A549 (cell line): ENCODE data around the gene MOCOS. TPM values are rescaled to one million over a fixed set of nuclear protein-coding genes. Genes with fewer than 3 reads are reported as not detected.

Experiments used
- ATAC-seq, 2 experiments: fragments of 200-7000 bp in 1 of 2; fragments of >200 bp in 1 of 2; cut with Nextera tagmentation in 1 of 2; cut with Tn5 transposase in 1 of 2; 3 replicates each; pipeline versions ENCODE4 v1.8.0 to v1.9.1; 2018 to 2020; ENCODE audit warnings: mild to moderate bottlenecking in 1 of 2, moderate library complexity in 1 of 2
- CTCF ChIA-PET: fragments of 300-600 bp; sonication (Branson Sonifier 250); formaldehyde crosslinking; extraction: SDS; loops from one replicate; lab custom pipeline; 2021; ENCODE audit warnings: antibody characterized with exemption, inconsistent platforms; lab: Yijun Ruan, JAX
- POLR2A ChIA-PET: fragments of 350-600 bp; formaldehyde crosslinking; extraction: SDS; loops from one replicate; lab custom pipeline; 2021; ENCODE audit warnings: antibody characterized with exemption, inconsistent platforms; lab: Yijun Ruan, JAX
- DNase-seq, 2 experiments: peaks; one replicate each; pipeline versions ENCODE4 v3.0.0 to v3.0.0-alpha.2; 2011 to 2016; ENCODE audit warnings: low read depth in 1 of 2, low spot score in 1 of 2
- FAIRE-seq: peaks from 2 replicates; lab custom pipeline; 2011; peaks lifted over from hg19 to GRCh38; lab: Jason Lieb, UNC
- H3K27ac ChIP-seq, 2 experiments: fragments of >200 bp; sonication (Bioruptor Twin); formaldehyde crosslinking; 3 replicates each; pipeline ENCODE4 v1.5.1; 2016 to 2017
- H3K4me1 ChIP-seq: fragments of >200 bp; sonication (Bioruptor Twin); formaldehyde crosslinking; 3 replicates; pipeline ENCODE4 v1.6.1; 2016
- H3K4me2 ChIP-seq: fragments of >200 bp; sonication (Bioruptor Twin); formaldehyde crosslinking; 3 replicates; pipeline ENCODE4 v1.6.1; 2016
- H3K4me3 ChIP-seq: fragments of >200 bp; sonication (Bioruptor Twin); formaldehyde crosslinking; 3 replicates; pipeline ENCODE4 v1.5.1; 2016
- H3K9me3 ChIP-seq: fragments of >200 bp; sonication (Bioruptor Twin); formaldehyde crosslinking; 3 replicates; pipeline ENCODE4 v1.6.1; 2016
- FOXS1 ChIP-seq: fragments of 250-450 bp; sonication (Bioruptor Pico); IDR thresholded peaks from 2 replicates; pipeline ENCODE4 v1.5.0; 2020; ENCODE audit warnings: mild to moderate bottlenecking, moderate library complexity
- HOXA7 ChIP-seq: fragments of 250-450 bp; sonication (Bioruptor Pico); IDR thresholded peaks from 2 replicates; pipeline ENCODE4 v1.5.0; 2020; ENCODE audit warnings: mild to moderate bottlenecking, moderate library complexity
- JUN ChIP-seq, 2 experiments: fragments of >200 bp; sonication (Bioruptor Twin); formaldehyde crosslinking; IDR thresholded peaks; 2 replicates in 1 of 2; 3 replicates in 1 of 2; pipeline ENCODE4 v1.6.1; 2016 to 2017
- KDM5A ChIP-seq: fragments of 200-600 bp; sonication (generic); IDR thresholded peaks from 2 replicates; pipeline ENCODE4 v1.6.1; 2016; ENCODE audit warnings: antibody characterized with exemption, mild to moderate bottlenecking
- NFE2L2 ChIP-seq: fragments of 150-350 bp; conservative IDR thresholded peaks from 2 replicates; pipeline ENCODE4 v1.6.1; 2014; ENCODE audit warnings: low read length
- PHF8 ChIP-seq: fragments of 200-600 bp; sonication (generic); IDR thresholded peaks from 2 replicates; pipeline ENCODE4 v1.6.1; 2016; ENCODE audit warnings: low read depth, mild to moderate bottlenecking, antibody characterized with exemption, moderate library complexity, borderline replicate concordance
- POLR2A ChIP-seq: IDR thresholded peaks from 2 replicates; pipeline ENCODE4 v1.6.1; 2012; ENCODE audit warnings: mild to moderate bottlenecking, low read length
- RAD21 ChIP-seq, 2 experiments: fragments of >200 bp in 1 of 2; sonication (Bioruptor Twin) in 1 of 2; formaldehyde crosslinking in 1 of 2; IDR thresholded peaks in 1 of 2; conservative IDR thresholded peaks in 1 of 2; 2 replicates in 1 of 2; 3 replicates in 1 of 2; pipeline ENCODE4 v1.6.1; 2012 to 2018; ENCODE audit warnings: inconsistent platforms in 1 of 2
- SMC3 ChIP-seq: fragments of >200 bp; sonication (Bioruptor Twin); formaldehyde crosslinking; IDR thresholded peaks from 3 replicates; pipeline ENCODE4 v1.6.1; 2018; ENCODE audit warnings: inconsistent platforms
- TFCP2L1 ChIP-seq: fragments of 250-450 bp; sonication (Bioruptor Pico); IDR thresholded peaks from 2 replicates; pipeline ENCODE4 v1.5.0; 2021; ENCODE audit warnings: mild to moderate bottlenecking
- WGBS: methylation state at CpG from one replicate; pipeline ENCODE4 v1.1.6; 2017; ENCODE audit errors: missing lambda C conversion rate; 5-methylcytosine and 5-hydroxymethylcytosine counted together
- polyA minus RNA-seq: library from RNA; depleted of rRNA, polyadenylated mRNA; stranded (reverse); fragments of >200 nt; gene quantifications from 2 replicates; pipeline ENCODE4 v1.2.3, GENCODE V29; 2011; rRNA and poly(A)+ RNA removed
- polyA plus RNA-seq, 4 experiments: library from polyadenylated mRNA; depleted of rRNA in 3 of 4; stranded (reverse); fragments of >200 nt; fragmentation: RNase III in 1 of 4; extraction: RNeasy Plus Mini Kit Qiagen cat#74134 plus additional on column Dnase treatment in 1 of 4; gene quantifications; 2 replicates in 3 of 4; 3 replicates in 1 of 4; pipeline ENCODE4 v1.2.3, GENCODE V29; 2011 to 2017
- TF ChIP-seq, protein P1 (sequence below): IDR thresholded peaks from 2 replicates; pipeline ENCODE4 v1.6.1; 2012
- TF ChIP-seq, protein P2 (sequence below): fragments of 150-350 bp; IDR thresholded peaks from 2 replicates; pipeline ENCODE4 v1.6.1; 2014; ENCODE audit warnings: low read depth, mild to moderate bottlenecking, low read length
- TF ChIP-seq, protein P3 (sequence below): fragments of 250-450 bp; sonication (Bioruptor Pico); IDR thresholded peaks from 2 replicates; pipeline ENCODE4 v1.5.0; 2020; ENCODE audit warnings: low read depth, mild to moderate bottlenecking, moderate library complexity
- TF ChIP-seq, protein P4 (sequence below): fragments of >200 bp; sonication (Bioruptor Twin); formaldehyde crosslinking; IDR thresholded peaks from 3 replicates; pipeline ENCODE4 v1.6.1; 2016
- TF ChIP-seq, protein P5 (sequence below): fragments of 250-450 bp; sonication (Bioruptor Pico); IDR thresholded peaks from 2 replicates; pipeline ENCODE4 v1.5.0; 2021; ENCODE audit warnings: mild to moderate bottlenecking, moderate library complexity, borderline replicate concordance
- TF ChIP-seq, protein P6 (sequence below): IDR thresholded peaks from 2 replicates; pipeline ENCODE4 v1.6.1; 2012; ENCODE audit warnings: low read depth, borderline replicate concordance

Gene MOCOS, protein sequence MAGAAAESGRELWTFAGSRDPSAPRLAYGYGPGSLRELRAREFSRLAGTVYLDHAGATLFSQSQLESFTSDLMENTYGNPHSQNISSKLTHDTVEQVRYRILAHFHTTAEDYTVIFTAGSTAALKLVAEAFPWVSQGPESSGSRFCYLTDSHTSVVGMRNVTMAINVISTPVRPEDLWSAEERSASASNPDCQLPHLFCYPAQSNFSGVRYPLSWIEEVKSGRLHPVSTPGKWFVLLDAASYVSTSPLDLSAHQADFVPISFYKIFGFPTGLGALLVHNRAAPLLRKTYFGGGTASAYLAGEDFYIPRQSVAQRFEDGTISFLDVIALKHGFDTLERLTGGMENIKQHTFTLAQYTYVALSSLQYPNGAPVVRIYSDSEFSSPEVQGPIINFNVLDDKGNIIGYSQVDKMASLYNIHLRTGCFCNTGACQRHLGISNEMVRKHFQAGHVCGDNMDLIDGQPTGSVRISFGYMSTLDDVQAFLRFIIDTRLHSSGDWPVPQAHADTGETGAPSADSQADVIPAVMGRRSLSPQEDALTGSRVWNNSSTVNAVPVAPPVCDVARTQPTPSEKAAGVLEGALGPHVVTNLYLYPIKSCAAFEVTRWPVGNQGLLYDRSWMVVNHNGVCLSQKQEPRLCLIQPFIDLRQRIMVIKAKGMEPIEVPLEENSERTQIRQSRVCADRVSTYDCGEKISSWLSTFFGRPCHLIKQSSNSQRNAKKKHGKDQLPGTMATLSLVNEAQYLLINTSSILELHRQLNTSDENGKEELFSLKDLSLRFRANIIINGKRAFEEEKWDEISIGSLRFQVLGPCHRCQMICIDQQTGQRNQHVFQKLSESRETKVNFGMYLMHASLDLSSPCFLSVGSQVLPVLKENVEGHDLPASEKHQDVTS
- polyA plus RNA-seq (2011; rRNA removed) (7.1 and 8.1 TPM in 2 replicates), polyA plus RNA-seq (2017; fragmentation: RNase III; extraction: RNeasy Plus Mini Kit Qiagen cat#74134 plus additional on column Dnase treatment) (2.7 to 3.3 TPM (median 3.2 TPM) in 3 replicates), polyA minus RNA-seq (13.2 and 14.1 TPM in 2 replicates)
- 1.9 and 2.6 TPM in 2 replicates for polyA plus RNA-seq (2012; cell fraction: cytosol; rRNA removed)
- 2.6 and 3.0 TPM in 2 replicates for polyA plus RNA-seq (2012; cell fraction: nucleus; rRNA removed)

DNA sequence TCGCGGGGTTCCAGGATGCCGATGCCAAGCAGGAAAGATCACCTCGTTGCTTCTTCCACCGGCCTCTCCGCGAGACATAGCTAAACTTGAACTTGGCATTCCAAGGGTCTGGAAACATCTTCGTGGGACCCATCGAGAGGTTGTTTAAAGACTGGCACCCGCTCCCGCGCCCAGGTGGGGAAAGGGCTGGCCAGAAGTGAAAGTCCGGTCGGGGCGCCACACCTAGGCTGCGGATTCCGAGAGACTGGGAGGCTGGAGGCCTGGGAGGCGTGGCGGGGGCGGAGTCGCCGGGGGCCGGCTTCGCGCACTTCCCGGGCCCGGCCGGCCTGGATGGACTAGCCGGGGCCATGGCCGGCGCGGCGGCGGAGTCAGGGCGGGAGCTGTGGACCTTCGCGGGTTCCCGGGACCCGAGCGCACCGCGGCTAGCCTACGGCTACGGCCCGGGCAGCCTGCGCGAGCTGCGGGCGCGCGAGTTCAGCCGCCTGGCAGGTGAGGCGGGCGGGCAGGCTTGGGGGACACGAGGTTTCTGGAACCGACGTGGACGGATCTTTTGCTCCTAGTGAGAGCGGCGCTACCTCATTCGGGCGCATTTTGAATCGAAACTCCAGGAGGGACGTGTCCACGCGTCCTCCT is at the start of gene MOCOS:
MOCOS (plus strand) TSS at position 305 of the 633 bp plus-strand sequence; CDS start at position 348, 43 bp downstream.
- FAIRE-seq (no peak), DNase-seq (peak; percentile 53 to 63), ATAC-seq (peak; percentile 92 to 97)
- Histone ChIP-seq H3K4me2 (peak within 1 kb of the TSS; percentile 89), H3K4me3 (peak within 1 kb of the TSS; percentile 65), H3K9me3 (no peaks in the 10 kb centered on the region), H3K4me1 (peaks cover 11% of the 10 kb centered on the region; the same call in 2 of the 3 replicates), H3K27ac (peak within 1 kb of the TSS; percentile 89 to 95)
- WGBS: 1% methylated on average over 21 of the region's 66 CpGs
- ChIA-PET POLR2A (interaction anchor here (1.3 kb wide), 1 partner anchor 58 kb away, joined by 3 read pairs; the partner anchor contains the start of gene SLC39A6), CTCF (interaction anchor here (1.0 kb wide), 1 partner anchor 119 kb away, joined by 3 read pairs; no protein-coding TSS in a partner anchor)
- peak; percentile 61; the same call in 1 of the 2 replicates for TF ChIP-seq PHF8
- TF ChIP-seq, protein P1, sequence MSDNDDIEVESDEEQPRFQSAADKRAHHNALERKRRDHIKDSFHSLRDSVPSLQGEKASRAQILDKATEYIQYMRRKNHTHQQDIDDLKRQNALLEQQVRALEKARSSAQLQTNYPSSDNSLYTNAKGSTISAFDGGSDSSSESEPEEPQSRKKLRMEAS: peak; percentile 45
- TF ChIP-seq KDM5A: no peak
- peak; percentile 61 for TF ChIP-seq POLR2A
- TF ChIP-seq, protein P2, sequence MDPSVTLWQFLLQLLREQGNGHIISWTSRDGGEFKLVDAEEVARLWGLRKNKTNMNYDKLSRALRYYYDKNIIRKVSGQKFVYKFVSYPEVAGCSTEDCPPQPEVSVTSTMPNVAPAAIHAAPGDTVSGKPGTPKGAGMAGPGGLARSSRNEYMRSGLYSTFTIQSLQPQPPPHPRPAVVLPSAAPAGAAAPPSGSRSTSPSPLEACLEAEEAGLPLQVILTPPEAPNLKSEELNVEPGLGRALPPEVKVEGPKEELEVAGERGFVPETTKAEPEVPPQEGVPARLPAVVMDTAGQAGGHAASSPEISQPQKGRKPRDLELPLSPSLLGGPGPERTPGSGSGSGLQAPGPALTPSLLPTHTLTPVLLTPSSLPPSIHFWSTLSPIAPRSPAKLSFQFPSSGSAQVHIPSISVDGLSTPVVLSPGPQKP: no peak
- TF ChIP-seq JUN (IDR thresholded peaks at IDR 0.05): peak in 1 of 2 experiments; percentile 67; a peak in 2 of 5 replicates
- TF ChIP-seq, all 56 proteins: peak for 4

DNA sequence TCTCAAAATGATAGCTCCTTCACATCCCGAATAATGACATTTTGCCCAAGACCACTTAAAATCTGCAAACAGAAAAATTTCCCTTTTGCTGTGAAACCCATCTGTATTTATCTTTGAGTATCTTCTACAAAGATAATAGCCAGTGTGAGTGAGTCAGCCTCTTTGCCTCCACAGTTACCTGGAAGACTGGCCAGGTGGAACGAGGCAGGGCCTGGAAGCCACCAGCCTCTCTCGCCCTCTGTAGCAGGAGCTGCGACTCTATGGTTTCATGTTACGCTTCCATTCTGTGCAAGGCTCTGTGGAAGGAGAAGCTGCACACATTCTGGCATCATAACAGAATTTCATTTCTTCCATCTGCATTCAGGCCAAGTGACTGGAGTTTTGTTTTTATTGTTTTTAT is 48.1 kb upstream of the MOCOS start:
- Histone ChIP-seq H3K27ac (no peak overlapping the region), H3K4me2 (no peak overlapping the region), H3K4me3 (no peak overlapping the region), H3K9me3 (no peaks in the 10 kb centered on the region), H3K4me1 (no peaks in the 10 kb centered on the region)
- ATAC-seq (no peak), FAIRE-seq (no peak), DNase-seq (no peak)
- TF ChIP-seq SMC3 (no peak), PHF8 (no peak), TFCP2L1 (CRISPR knock-in tag) (no peak), KDM5A (no peak), HOXA7 (CRISPR knock-in tag) (no peak), NFE2L2 (no peak), RAD21 (conservative IDR thresholded peaks at IDR 0.05 in 1 of 2, IDR thresholded peaks at IDR 0.05 in 1 of 2) (no peak), FOXS1 (CRISPR knock-in tag) (no peak)
- TF ChIP-seq, protein P3, sequence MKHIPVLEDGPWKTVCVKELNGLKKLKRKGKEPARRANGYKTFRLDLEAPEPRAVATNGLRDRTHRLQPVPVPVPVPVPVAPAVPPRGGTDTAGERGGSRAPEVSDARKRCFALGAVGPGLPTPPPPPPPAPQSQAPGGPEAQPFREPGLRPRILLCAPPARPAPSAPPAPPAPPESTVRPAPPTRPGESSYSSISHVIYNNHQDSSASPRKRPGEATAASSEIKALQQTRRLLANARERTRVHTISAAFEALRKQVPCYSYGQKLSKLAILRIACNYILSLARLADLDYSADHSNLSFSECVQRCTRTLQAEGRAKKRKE (CRISPR knock-in tag): no peak
- TF ChIP-seq, protein P4, sequence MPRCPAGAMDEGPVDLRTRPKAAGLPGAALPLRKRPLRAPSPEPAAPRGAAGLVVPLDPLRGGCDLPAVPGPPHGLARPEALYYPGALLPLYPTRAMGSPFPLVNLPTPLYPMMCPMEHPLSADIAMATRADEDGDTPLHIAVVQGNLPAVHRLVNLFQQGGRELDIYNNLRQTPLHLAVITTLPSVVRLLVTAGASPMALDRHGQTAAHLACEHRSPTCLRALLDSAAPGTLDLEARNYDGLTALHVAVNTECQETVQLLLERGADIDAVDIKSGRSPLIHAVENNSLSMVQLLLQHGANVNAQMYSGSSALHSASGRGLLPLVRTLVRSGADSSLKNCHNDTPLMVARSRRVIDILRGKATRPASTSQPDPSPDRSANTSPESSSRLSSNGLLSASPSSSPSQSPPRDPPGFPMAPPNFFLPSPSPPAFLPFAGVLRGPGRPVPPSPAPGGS: no peak
- TF ChIP-seq, protein P5, sequence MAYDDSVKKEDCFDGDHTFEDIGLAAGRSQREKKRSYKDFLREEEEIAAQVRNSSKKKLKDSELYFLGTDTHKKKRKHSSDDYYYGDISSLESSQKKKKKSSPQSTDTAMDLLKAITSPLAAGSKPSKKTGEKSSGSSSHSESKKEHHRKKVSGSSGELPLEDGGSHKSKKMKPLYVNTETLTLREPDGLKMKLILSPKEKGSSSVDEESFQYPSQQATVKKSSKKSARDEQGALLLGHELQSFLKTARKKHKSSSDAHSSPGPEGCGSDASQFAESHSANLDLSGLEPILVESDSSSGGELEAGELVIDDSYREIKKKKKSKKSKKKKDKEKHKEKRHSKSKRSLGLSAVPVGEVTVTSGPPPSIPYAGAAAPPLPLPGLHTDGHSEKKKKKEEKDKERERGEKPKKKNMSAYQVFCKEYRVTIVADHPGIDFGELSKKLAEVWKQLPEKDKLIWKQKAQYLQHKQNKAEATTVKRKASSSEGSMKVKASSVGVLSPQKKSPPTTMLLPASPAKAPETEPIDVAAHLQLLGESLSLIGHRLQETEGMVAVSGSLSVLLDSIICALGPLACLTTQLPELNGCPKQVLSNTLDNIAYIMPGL (CRISPR knock-in tag): no peak
- TF ChIP-seq, protein P6, sequence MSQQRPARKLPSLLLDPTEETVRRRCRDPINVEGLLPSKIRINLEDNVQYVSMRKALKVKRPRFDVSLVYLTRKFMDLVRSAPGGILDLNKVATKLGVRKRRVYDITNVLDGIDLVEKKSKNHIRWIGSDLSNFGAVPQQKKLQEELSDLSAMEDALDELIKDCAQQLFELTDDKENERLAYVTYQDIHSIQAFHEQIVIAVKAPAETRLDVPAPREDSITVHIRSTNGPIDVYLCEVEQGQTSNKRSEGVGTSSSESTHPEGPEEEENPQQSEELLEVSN: no peak
- ChIA-PET POLR2A (no interaction called here), CTCF (interaction anchor here (1.8 kb wide), 1 partner anchor 10 kb away, joined by 4 read pairs; the partner anchor contains the start of gene SLC39A6)
- over 99% methylated on average over 5 of the region's 5 CpGs for WGBS
